ENCODE results near the gene PTH1R.
A peak's percentile ranks its signal among the peaks of the same experiment; 100 is the strongest.

PTH1R gene

DNA sequence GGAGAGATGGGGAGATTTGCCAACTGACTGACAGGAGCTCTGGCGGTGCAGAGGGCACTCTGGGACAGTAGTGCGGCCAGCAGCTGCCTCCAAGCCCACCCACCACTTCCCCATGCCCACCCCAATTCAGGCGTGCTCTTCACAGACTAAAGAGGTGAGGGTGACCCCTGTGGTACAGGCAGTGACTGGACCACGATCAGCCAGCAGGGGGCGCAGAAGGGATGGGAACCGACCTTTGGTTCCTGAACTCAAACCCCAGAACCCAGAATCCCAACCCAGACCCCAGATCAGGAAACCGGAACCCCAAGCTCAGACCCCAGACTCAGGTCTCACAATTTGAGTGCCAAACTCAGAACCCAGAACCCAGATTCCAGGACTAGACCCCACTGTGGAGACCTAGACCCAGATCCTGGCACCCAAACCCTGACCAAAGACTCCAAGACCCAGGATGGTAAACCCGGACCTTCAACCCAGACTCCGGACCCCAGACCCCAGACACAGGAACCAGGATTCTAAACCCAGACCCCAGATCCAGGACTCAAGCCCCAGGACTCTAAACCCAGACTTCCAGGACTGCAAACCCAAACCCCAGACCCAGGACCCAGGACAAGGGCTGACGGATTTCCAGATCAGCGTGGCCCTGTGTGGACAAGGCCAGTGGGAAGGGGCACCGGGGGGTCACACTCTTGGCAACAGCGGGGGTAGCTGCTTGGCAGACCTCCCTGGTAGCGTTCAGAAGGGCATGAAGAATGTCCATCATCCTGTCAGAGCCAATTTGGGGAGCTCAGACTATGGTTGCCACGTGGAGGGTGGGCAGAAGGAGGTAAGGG lies 10.6 kb upstream of the PTH1R start:
- Histone ChIP-seq H3K4me3 (ENCODE audit: low read depth, low read length) (no peak overlapping the region), H3K36me3 (replicated peaks) (no peaks in the 10 kb centered on the region), H3K27me3 (replicated peaks) (peaks cover 4% of the 10 kb centered on the region), H3K27ac (no peak overlapping the region)
- in situ Hi-C loops (cut with HindIII; ENCODE audit: low pct_ligation_motif_present, low sequenced_read_pairs): no loop called here
- peak; percentile 27 for DNase-seq
- TF ChIP-seq, protein P1, sequence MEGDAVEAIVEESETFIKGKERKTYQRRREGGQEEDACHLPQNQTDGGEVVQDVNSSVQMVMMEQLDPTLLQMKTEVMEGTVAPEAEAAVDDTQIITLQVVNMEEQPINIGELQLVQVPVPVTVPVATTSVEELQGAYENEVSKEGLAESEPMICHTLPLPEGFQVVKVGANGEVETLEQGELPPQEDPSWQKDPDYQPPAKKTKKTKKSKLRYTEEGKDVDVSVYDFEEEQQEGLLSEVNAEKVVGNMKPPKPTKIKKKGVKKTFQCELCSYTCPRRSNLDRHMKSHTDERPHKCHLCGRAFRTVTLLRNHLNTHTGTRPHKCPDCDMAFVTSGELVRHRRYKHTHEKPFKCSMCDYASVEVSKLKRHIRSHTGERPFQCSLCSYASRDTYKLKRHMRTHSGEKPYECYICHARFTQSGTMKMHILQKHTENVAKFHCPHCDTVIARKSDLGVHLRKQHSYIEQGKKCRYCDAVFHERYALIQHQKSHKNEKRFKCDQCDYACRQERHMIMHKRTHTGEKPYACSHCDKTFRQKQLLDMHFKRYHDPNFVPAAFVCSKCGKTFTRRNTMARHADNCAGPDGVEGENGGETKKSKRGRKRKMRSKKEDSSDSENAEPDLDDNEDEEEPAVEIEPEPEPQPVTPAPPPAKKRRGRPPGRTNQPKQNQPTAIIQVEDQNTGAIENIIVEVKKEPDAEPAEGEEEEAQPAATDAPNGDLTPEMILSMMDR (IDR thresholded peaks at IDR 0.05; ENCODE audit: low read depth, low read length, missing control alignments): peak; percentile 97

DNA sequence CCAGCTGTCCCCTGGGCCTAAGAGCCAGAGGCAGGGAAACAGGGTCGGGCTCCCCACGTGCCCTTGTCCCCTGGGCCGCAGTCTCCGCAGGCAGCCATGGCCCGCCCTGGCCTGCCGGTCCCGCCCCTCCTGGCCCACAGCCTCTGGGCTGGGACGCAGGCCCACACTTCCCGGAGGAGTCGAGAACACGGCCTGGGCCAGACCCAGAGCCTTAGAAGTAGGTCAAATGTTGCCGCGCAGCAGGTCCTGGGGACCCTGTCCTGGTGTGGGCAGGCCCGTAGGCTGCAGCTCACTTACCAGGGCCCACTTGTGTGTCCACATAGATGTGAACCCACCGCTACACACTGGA lies 10.0 kb upstream of the PTH1R start:
- H3K4me3 ChIP-seq (ENCODE audit: low read depth, low read length): no peak overlapping the region
- TF ChIP-seq, protein P1 (IDR thresholded peaks at IDR 0.05; ENCODE audit: low read depth, low read length, missing control alignments): no peak
- DNase-seq: no peak
- H3K27ac ChIP-seq: no peak overlapping the region
- H3K36me3 ChIP-seq (replicated peaks): no peaks in the 10 kb centered on the region
- H3K27me3 ChIP-seq (replicated peaks): peaks cover 4% of the 10 kb centered on the region
- in situ Hi-C loops (cut with HindIII; ENCODE audit: low pct_ligation_motif_present, low sequenced_read_pairs): no loop called here

DNA sequence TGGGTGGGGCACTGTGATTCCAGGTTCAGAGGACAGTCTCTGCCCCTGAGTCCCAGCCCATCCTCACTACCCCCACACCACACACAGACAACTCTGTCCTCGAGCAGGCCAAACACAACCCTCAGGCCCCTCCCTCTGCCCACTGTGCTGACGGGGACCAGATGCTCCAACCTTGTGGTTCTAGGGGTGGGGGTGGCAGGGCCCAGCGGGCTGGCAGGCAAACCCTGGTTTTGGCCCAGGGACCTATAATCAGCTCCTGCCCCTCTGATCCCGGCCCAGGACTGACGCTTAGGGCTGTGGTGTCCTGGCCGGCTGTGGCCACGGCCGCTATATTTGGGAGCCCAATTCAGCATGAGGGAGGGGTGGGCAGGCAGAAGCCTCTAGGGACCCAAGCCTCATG lies 9.2 kb upstream of the PTH1R start:
- H3K36me3 ChIP-seq (replicated peaks): no peaks in the 10 kb centered on the region
- H3K27ac ChIP-seq: no peak overlapping the region
- DNase-seq: no peak
- in situ Hi-C loops (cut with HindIII; ENCODE audit: low pct_ligation_motif_present, low sequenced_read_pairs): no loop called here
- TF ChIP-seq, protein P1 (IDR thresholded peaks at IDR 0.05; ENCODE audit: low read depth, low read length, missing control alignments): no peak
- H3K27me3 ChIP-seq (replicated peaks): peaks cover 4% of the 10 kb centered on the region
- no peak overlapping the region for H3K4me3 ChIP-seq (ENCODE audit: low read depth, low read length)

DNA sequence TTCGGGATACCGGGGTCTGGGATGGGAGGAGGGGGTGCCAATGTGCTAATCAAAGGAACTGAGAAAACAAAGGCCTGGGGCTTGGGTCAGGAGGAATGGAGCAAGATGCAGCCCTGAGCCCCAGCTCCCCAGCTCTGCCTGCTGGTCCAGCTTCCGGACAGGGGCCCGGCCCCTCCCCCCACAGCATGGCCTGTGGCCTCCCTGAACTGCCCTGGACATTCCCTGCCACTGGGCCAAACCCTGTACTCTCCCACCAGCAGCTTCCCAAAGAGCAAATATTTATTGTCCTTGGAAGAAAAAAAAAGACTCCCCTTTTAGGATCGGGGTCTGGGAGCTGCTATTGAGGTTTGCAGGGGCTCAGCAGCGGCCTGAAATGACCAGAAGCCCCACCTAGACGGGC lies 8.6 kb upstream of the PTH1R start:
- TF ChIP-seq, protein P1 (IDR thresholded peaks at IDR 0.05; ENCODE audit: low read depth, low read length, missing control alignments): no peak
- H3K4me3 ChIP-seq (ENCODE audit: low read depth, low read length): no peak overlapping the region
- peaks cover 4% of the 10 kb centered on the region for H3K27me3 ChIP-seq (replicated peaks)
- no peaks in the 10 kb centered on the region for H3K36me3 ChIP-seq (replicated peaks)
- H3K27ac ChIP-seq: no peak overlapping the region
- DNase-seq: no peak
- in situ Hi-C loops (cut with HindIII; ENCODE audit: low pct_ligation_motif_present, low sequenced_read_pairs): no loop called here

DNA sequence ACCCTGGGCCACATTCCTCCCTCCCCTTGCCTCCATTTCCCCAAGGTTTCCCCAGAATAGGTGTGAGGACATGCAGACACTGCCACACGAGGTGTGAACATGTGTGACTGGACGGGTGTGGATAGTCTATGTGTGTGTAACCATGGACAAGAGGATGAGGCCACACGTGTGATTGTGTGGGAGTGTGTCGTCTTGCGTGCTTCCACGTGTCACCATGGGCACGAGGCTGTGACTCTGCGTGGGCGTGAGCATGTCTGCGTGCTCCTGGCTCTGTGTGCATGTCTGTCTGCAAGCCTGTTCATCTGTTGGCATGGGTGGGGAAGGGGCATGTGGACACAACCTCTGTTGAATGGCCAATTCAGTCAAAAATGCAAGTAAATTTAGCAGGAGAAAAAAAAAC lies 8.1 kb upstream of the PTH1R start:
- TF ChIP-seq, protein P1 (IDR thresholded peaks at IDR 0.05; ENCODE audit: low read depth, low read length, missing control alignments): no peak
- peaks cover 4% of the 10 kb centered on the region for H3K27me3 ChIP-seq (replicated peaks)
- H3K36me3 ChIP-seq (replicated peaks): no peaks in the 10 kb centered on the region
- no peak for DNase-seq
- no peak overlapping the region for H3K27ac ChIP-seq
- in situ Hi-C loops (cut with HindIII; ENCODE audit: low pct_ligation_motif_present, low sequenced_read_pairs): no loop called here
- H3K4me3 ChIP-seq (ENCODE audit: low read depth, low read length): no peak overlapping the region

DNA sequence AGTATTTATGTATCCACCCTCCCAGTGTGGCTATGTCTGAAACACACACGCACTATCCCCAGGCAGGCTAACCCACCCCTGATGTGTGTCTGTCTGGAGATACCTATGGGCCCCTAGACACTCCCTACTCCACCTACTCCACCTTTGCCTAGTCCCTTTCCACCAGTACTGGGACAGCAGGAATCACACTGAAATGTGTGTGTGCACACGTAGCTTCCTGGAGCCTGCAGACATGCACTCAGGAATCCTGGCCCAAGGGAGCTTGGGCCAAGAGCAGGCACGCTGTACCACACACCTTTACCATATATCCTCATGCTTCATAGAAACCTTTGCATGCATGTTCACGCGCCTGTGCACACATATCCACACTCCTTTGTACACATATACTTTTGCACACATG lies 6.9 kb upstream of the PTH1R start:
- no peak for DNase-seq
- Histone ChIP-seq H3K36me3 (replicated peaks) (no peaks in the 10 kb centered on the region), H3K27ac (no peak overlapping the region), H3K27me3 (replicated peaks) (peaks cover 4% of the 10 kb centered on the region), H3K4me3 (ENCODE audit: low read depth, low read length) (no peak overlapping the region)
- TF ChIP-seq, protein P1 (IDR thresholded peaks at IDR 0.05; ENCODE audit: low read depth, low read length, missing control alignments): no peak
- in situ Hi-C loops (cut with HindIII; ENCODE audit: low pct_ligation_motif_present, low sequenced_read_pairs): no loop called here
